Pancreas (tissue), 10 donors: ENCODE results near the gene NXT1. TPM values are rescaled to one million over a fixed set of nuclear protein-coding genes. Genes with fewer than 3 reads are reported as not detected.

Source experiments
- ATAC-seq, 4 donors: fragments of 200-7000 bp; cut with Tn5 transposase; one replicate each; pipeline versions ENCODE4 v1.8.0 to v1.9.1; 2020; ENCODE audit warnings: mild to moderate bottlenecking in 4 of 4, moderate library complexity in 4 of 4
- DNase-seq, 6 donors: peaks; one replicate each; pipeline ENCODE4 v3.0.0-alpha.2; 2020
- FAIRE-seq: peaks from 2 replicates; lab custom pipeline; 2012; peaks lifted over from hg19 to GRCh38; lab: Jason Lieb, UNC
- H3K27ac ChIP-seq, 4 donors: fragments of 200-600 bp; sonication (generic); 1 replicate in 3 of 4; 2 replicates in 1 of 4; pipeline versions ENCODE4 v1.5.0 to v1.8.0; 2020
- H3K27me3 ChIP-seq, 4 donors: fragments of 200-600 bp; one replicate each; pipeline ENCODE4 v1.8.0; 2021
- H3K36me3 ChIP-seq, 3 donors: fragments of 200-600 bp; sonication (generic) in 1 of 3; one replicate each; pipeline versions ENCODE4 v1.5.0 to v1.8.0; 2020 to 2021
- H3K4me1 ChIP-seq, 3 donors: fragments of 200-600 bp; one replicate each; pipeline ENCODE4 v1.8.0; 2021
- H3K4me3 ChIP-seq, 4 donors: fragments of 200-600 bp; sonication (generic) in 2 of 4; one replicate each; pipeline versions ENCODE4 v1.5.0 to v1.8.0; 2020 to 2021
- H3K9me3 ChIP-seq, 4 donors: fragments of 200-600 bp; one replicate each; pipeline ENCODE4 v1.8.0; 2021
- WGBS, 2 donors: extraction: QIAGEN DNeasy Blood & Tissue Kit; methylation state at CpG; one replicate each; pipeline ENCODE4 v1.1.7; 2013; 5-methylcytosine and 5-hydroxymethylcytosine counted together
- intact Hi-C, 3 donors: fragments of 100-400 bp; cut with DNase I; formaldehyde crosslinking; loops; one replicate each; pipeline versions ENCODE4 v1.11.1 to v1.14.2; 2022
- polyA plus RNA-seq, 2 donors: library from polyadenylated mRNA; stranded (reverse); fragments of 200-250 nt; gene quantifications; one replicate each; pipeline ENCODE4 v1.2.3, GENCODE V29; 2013
- total RNA-seq, 6 donors: library from RNA; stranded (reverse); fragmentation: NEBNext Ultra II Directional in 4 of 6; extraction: Animal tissue kit (Norgen Biotek cat#: 25700) in 4 of 6; gene quantifications; one replicate each; pipeline versions ENCODE4 v1.2.1 to v1.2.4, GENCODE V29; 2021 to 2023
- TF ChIP-seq, protein P1 (sequence below), 4 donors: fragments of 200-600 bp; sonication (generic) in 3 of 4; IDR thresholded peaks; one replicate each; pipeline versions ENCODE4 v1.5.0 to v1.8.0; 2021; ENCODE audit warnings: antibody characterized with exemption in 4 of 4
- donor health status: healthy with polysubstance abuse.
- donor health status: DM: no; HTN: no; CAD: no; lungs with moderate emphysema.
- donor health status: DM: no; HTN: no; CAD: no.
- donor health status: control.
- donor health status: control.
- donor health status: Bipolar disorder and iron deficiency.
- donor health status: DM: yes; HTN: yes; CAD: no.
- donor health status: DM: no; HTN: no; CAD: no.
- donor health status: DM: no; HTN: no; CAD: no.
- donor health status: DM: yes; HTN: yes; CAD: no.

Gene NXT1
- total and polyA plus RNA-seq, 8 donors = 4.2 to 9.6 (median 7.4) TPM

GRCh38 chr20:23320317-23320716 is 30.3 kb upstream of the NXT1 start:
- Histone ChIP-seq H3K4me3 (no peak overlapping the region), H3K36me3 (no peaks in the 10 kb centered on the region), H3K4me1 (no peaks in the 10 kb centered on the region), H3K9me3 (no peaks in the 10 kb centered on the region), H3K27me3 (no peaks in the 10 kb centered on the region), H3K27ac (no peak overlapping the region)
- intact Hi-C loops = no loop called here
- 62 to 73% methylated on average over 8 of the region's 8 CpGs for WGBS, 2 donors
- ATAC-seq (no peak), FAIRE-seq (no peak), DNase-seq (no peak)
- TF ChIP-seq, protein P1, sequence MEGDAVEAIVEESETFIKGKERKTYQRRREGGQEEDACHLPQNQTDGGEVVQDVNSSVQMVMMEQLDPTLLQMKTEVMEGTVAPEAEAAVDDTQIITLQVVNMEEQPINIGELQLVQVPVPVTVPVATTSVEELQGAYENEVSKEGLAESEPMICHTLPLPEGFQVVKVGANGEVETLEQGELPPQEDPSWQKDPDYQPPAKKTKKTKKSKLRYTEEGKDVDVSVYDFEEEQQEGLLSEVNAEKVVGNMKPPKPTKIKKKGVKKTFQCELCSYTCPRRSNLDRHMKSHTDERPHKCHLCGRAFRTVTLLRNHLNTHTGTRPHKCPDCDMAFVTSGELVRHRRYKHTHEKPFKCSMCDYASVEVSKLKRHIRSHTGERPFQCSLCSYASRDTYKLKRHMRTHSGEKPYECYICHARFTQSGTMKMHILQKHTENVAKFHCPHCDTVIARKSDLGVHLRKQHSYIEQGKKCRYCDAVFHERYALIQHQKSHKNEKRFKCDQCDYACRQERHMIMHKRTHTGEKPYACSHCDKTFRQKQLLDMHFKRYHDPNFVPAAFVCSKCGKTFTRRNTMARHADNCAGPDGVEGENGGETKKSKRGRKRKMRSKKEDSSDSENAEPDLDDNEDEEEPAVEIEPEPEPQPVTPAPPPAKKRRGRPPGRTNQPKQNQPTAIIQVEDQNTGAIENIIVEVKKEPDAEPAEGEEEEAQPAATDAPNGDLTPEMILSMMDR (IDR thresholded peaks at IDR 0.05) = no peak

- Histone ChIP-seq H3K9me3 (no peaks in the 10 kb centered on the region), H3K27ac (no peak overlapping the region), H3K27me3 (no peaks in the 10 kb centered on the region), H3K36me3 (no peaks in the 10 kb centered on the region), H3K4me1 (no peaks in the 10 kb centered on the region), H3K4me3 (no peak overlapping the region)
- 48 to 65% methylated on average over 3 of the region's 3 CpGs for WGBS, 2 donors
- TF ChIP-seq, protein P1 (IDR thresholded peaks at IDR 0.05) = no peak
- no peak for DNase-seq
- intact Hi-C loops = no loop called here
- no peak for ATAC-seq
- FAIRE-seq = no peak
Observed at GRCh38 chr20:23325107-23325506, 25.5 kb upstream of the NXT1 start.

- Histone ChIP-seq H3K4me3 (no peak overlapping the region), H3K27me3 (no peaks in the 10 kb centered on the region), H3K36me3 (no peaks in the 10 kb centered on the region), H3K9me3 (no peaks in the 10 kb centered on the region), H3K27ac (no peak overlapping the region), H3K4me1 (no peaks in the 10 kb centered on the region)
- WGBS, 2 donors = 69 to 78% methylated on average over 8 of the region's 8 CpGs
- no peak for DNase-seq
- intact Hi-C loops = no loop called here
- TF ChIP-seq, protein P1 (IDR thresholded peaks at IDR 0.05) = no peak
- no peak for FAIRE-seq
- ATAC-seq = no peak
Observed at GRCh38 chr20:23326774-23327173, 23.8 kb upstream of the NXT1 start.

DNA sequence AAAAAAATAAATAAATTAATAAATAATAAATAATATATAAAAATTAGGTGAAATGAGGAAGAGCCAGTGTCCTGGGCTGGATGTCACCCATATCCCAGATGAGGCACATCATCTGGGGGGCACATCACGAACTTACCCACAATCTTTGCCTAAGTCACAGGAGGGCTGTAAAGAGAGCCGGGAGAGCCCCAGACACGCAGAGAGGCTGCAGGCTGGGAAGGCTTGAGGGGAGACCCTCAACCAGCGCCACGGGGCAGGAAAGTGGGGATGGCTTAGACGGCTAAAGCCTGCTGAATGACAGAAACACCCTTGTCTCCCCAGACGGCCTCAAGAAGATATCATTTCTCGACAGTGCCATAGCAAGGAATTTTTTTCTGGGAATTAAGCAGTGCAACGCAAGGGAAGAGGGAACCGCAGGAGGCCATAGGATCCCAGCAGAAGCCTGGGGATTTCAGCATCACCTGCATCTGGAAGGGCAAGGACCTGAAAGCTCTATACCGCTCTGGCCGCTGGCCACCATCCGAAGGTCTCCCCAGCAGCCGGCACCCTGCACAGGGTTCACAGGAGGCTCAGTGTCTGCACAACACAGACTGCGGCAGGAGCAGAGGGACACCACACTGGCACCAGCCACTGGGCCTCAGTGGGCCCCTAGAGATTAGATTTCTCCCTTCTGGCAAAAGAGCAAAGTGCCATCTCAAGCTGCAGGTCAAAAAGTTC is 22.8 kb upstream of the NXT1 start:
- WGBS, 2 donors = 79 to 88% methylated on average over 15 of the region's 15 CpGs
- FAIRE-seq (no peak), DNase-seq (no peak), ATAC-seq (no peak)
- Histone ChIP-seq H3K4me3 (no peak overlapping the region), H3K36me3 (no peaks in the 10 kb centered on the region), H3K4me1 (no peaks in the 10 kb centered on the region), H3K27ac (no peak overlapping the region), H3K27me3 (no peaks in the 10 kb centered on the region), H3K9me3 (no peaks in the 10 kb centered on the region)
- intact Hi-C loops = no loop called here
- TF ChIP-seq, protein P1 (IDR thresholded peaks at IDR 0.05) = no peak
